Mesenchymal stem cell (in vitro differentiated cells and primary cell): ENCODE measurements around the gene DIPK1A.
A peak's percentile ranks its signal among the peaks of the same experiment; 100 is the strongest.

ENCODE experiments used
- DNase-seq: peaks from one replicate; pipeline ENCODE4 v3.0.0-alpha.2; 2013
- H2AFZ ChIP-seq: one replicate; pipeline ENCODE4 v1.6.1; 2013; ENCODE audit warnings: low read depth, mild to moderate bottlenecking, control low read depth, inconsistent platforms, low read length, moderate library complexity
- H2AK5ac ChIP-seq: 2 replicates; pipeline ENCODE4 v1.6.1; 2013; ENCODE audit warnings: low read length, moderate library complexity, mild to moderate bottlenecking, inconsistent platforms; ENCODE audit not compliant: severe bottlenecking
- H2BK120ac ChIP-seq: one replicate; pipeline ENCODE4 v1.6.1; 2013; ENCODE audit warnings: low read depth, mild to moderate bottlenecking, inconsistent platforms, low read length, moderate library complexity
- H2BK12ac ChIP-seq, 2 experiments: one replicate each; pipeline ENCODE4 v1.6.1; 2013; ENCODE audit warnings: inconsistent platforms in 2 of 2, low read length in 2 of 2, mild to moderate bottlenecking in 2 of 2, moderate library complexity in 2 of 2, control low read depth in 1 of 2
- H2BK15ac ChIP-seq: one replicate; pipeline ENCODE4 v1.6.1; 2013; ENCODE audit warnings: mild to moderate bottlenecking, low read depth, inconsistent platforms; ENCODE audit not compliant: poor library complexity, severe bottlenecking
- H2BK5ac ChIP-seq: 2 replicates; pipeline ENCODE4 v1.6.1; 2013; ENCODE audit warnings: low read depth, mild to moderate bottlenecking, low read length, control low read depth, inconsistent platforms; ENCODE audit not compliant: poor library complexity, severe bottlenecking
- H3K14ac ChIP-seq, 2 experiments: one replicate each; pipeline ENCODE4 v1.6.1; 2013; ENCODE audit warnings: inconsistent platforms in 2 of 2, low read length in 2 of 2, control low read depth in 1 of 2, mild to moderate bottlenecking in 1 of 2, moderate library complexity in 1 of 2
- H3K18ac ChIP-seq, 2 experiments: one replicate each; pipeline ENCODE4 v1.6.1; 2013; ENCODE audit warnings: inconsistent platforms in 2 of 2, low read length in 2 of 2, control low read depth in 1 of 2, low read depth in 1 of 2, mild to moderate bottlenecking in 1 of 2
- H3K23ac ChIP-seq, 2 experiments: one replicate each; pipeline ENCODE4 v1.6.1; 2013; ENCODE audit warnings: inconsistent platforms in 2 of 2, low read length in 2 of 2, mild to moderate bottlenecking in 2 of 2, moderate library complexity in 2 of 2, control low read depth in 1 of 2
- H3K27ac ChIP-seq: 2 replicates; pipeline ENCODE4 v1.5.1; 2013; ENCODE audit warnings: mild to moderate bottlenecking, moderate library complexity, low read length, control low read depth, inconsistent platforms; ENCODE audit not compliant: poor library complexity, severe bottlenecking
- H3K27me3 ChIP-seq, 2 experiments: 2 replicates each; pipeline versions ENCODE4 v1.6.1 to v1.7.0; 2013; ENCODE audit warnings: low read length in 2 of 2, mild to moderate bottlenecking in 2 of 2, moderate library complexity in 2 of 2, control low read depth in 1 of 2, inconsistent platforms in 1 of 2; ENCODE audit not compliant: control insufficient read depth in 1 of 2, insufficient read depth in 1 of 2
- H3K36me3 ChIP-seq, 2 experiments: 2 replicates each; pipeline versions ENCODE4 v1.6.1 to v1.7.0; 2013; ENCODE audit warnings: low read length in 2 of 2, control low read depth in 1 of 2, inconsistent platforms in 1 of 2, low read depth in 1 of 2, mild to moderate bottlenecking in 1 of 2; ENCODE audit not compliant: insufficient read depth in 2 of 2, control insufficient read depth in 1 of 2
- H3K4ac ChIP-seq, 2 experiments: one replicate each; pipeline ENCODE4 v1.6.1; 2013; ENCODE audit warnings: inconsistent platforms in 2 of 2, low read length in 2 of 2, mild to moderate bottlenecking in 2 of 2, moderate library complexity in 2 of 2, control low read depth in 1 of 2, low read depth in 1 of 2
- H3K4me1 ChIP-seq: 2 replicates; pipeline ENCODE4 v1.6.1; 2013; ENCODE audit warnings: low read depth, low read length, control low read depth; ENCODE audit not compliant: control insufficient read depth, insufficient read depth
- H3K4me2 ChIP-seq: 2 replicates; pipeline ENCODE4 v1.6.1; 2013; ENCODE audit warnings: low read length, mild to moderate bottlenecking, inconsistent platforms; ENCODE audit not compliant: poor library complexity, severe bottlenecking
- H3K4me3 ChIP-seq, 2 experiments: 2 replicates each; pipeline versions ENCODE4 v1.5.1 to v1.7.0; 2013; ENCODE audit warnings: low read length in 2 of 2, mild to moderate bottlenecking in 2 of 2, control low read depth in 1 of 2, low read depth in 1 of 2; ENCODE audit not compliant: insufficient read depth in 1 of 2
- H3K79me1 ChIP-seq: replicated peaks from 2 replicates; pipeline ENCODE4 v1.6.1; 2013; ENCODE audit warnings: mild to moderate bottlenecking, control low read depth, low read length, inconsistent platforms; ENCODE audit not compliant: poor library complexity, severe bottlenecking
- H3K9ac ChIP-seq: 2 replicates; pipeline ENCODE4 v1.7.0; 2013; ENCODE audit warnings: mild to moderate bottlenecking, low read length, moderate library complexity
- H3K9me3 ChIP-seq: 2 replicates; pipeline ENCODE4 v1.7.0; 2013; ENCODE audit warnings: mild to moderate bottlenecking, low read length; ENCODE audit not compliant: control insufficient read depth
- H4K8ac ChIP-seq: one replicate; pipeline ENCODE4 v1.6.1; 2013; ENCODE audit warnings: inconsistent platforms, mild to moderate bottlenecking, low read length, moderate library complexity
- H4K91ac ChIP-seq: one replicate; pipeline ENCODE4 v1.6.1; 2013; ENCODE audit warnings: mild to moderate bottlenecking, low read length, inconsistent platforms
- WGBS: methylation state at CpG from one replicate; pipeline ENCODE4 v1.1.7; 2013; ENCODE audit warnings: mixed read lengths; 5-methylcytosine and 5-hydroxymethylcytosine counted together

DIPK1A gene

GRCh38 chr1:92922356-92923035, 38.8 kb downstream of the DIPK1A start:
- H3K18ac ChIP-seq = no peak overlapping the region
- H4K8ac ChIP-seq = no peak overlapping the region
- no peak overlapping the region for H2BK15ac ChIP-seq
- H3K79me1 ChIP-seq = no peaks in the 10 kb centered on the region
- H4K91ac ChIP-seq = peak overlapping the region; percentile 50
- H2AFZ ChIP-seq = no peak overlapping the region
- H3K4me1 ChIP-seq = no peaks in the 10 kb centered on the region
- H3K27ac ChIP-seq = no peak overlapping the region
- 91% methylated on average over 8 of the region's 9 CpGs for WGBS
- H3K14ac ChIP-seq = no peak overlapping the region
- no peak overlapping the region for H2AK5ac ChIP-seq
- H2BK120ac ChIP-seq = no peak overlapping the region
- H3K9me3 ChIP-seq = no peaks in the 10 kb centered on the region
- no peak overlapping the region for H3K23ac ChIP-seq
- H3K4me2 ChIP-seq = no peak overlapping the region
- H2BK12ac ChIP-seq = no peak overlapping the region
- H3K27me3 ChIP-seq = no peaks in the 10 kb centered on the region
- peak overlapping the region; percentile 79 for H3K9ac ChIP-seq
- H2BK5ac ChIP-seq = no peak overlapping the region
- H3K36me3 ChIP-seq = no peaks in the 10 kb centered on the region
- no peak overlapping the region for H3K4ac ChIP-seq
- DNase-seq = no peak
- peak overlapping the region in 1 of 2 experiments; percentile 48 for H3K4me3 ChIP-seq

GRCh38 chr1:92921031-92922023, 39.9 kb downstream of the DIPK1A start:
- no peak for DNase-seq
- Histone ChIP-seq H4K91ac (no peak overlapping the region), H3K14ac (no peak overlapping the region), H3K27me3 (no peaks in the 10 kb centered on the region), H3K18ac (no peak overlapping the region), H3K23ac (no peak overlapping the region), H2BK120ac (peak overlapping the region; percentile 19), H2BK15ac (no peak overlapping the region), H3K9me3 (no peaks in the 10 kb centered on the region), H3K9ac (peak overlapping the region; percentile 79), H3K36me3 (no peaks in the 10 kb centered on the region), H3K4me3 (no peak overlapping the region), H2AK5ac (no peak overlapping the region), H3K4ac (no peak overlapping the region), H3K4me2 (no peak overlapping the region), H3K79me1 (no peaks in the 10 kb centered on the region), H2BK12ac (no peak overlapping the region), H3K4me1 (no peaks in the 10 kb centered on the region), H4K8ac (no peak overlapping the region), H2AFZ (no peak overlapping the region), H3K27ac (no peak overlapping the region), H2BK5ac (no peak overlapping the region)
- 93% methylated on average over 6 of the region's 8 CpGs for WGBS

GRCh38 chr1:92916899-92917298, 44.4 kb downstream of the DIPK1A start:
- H2BK120ac ChIP-seq = no peak overlapping the region
- H3K79me1 ChIP-seq = no peaks in the 10 kb centered on the region
- H3K27ac ChIP-seq = no peak overlapping the region
- no peak overlapping the region for H4K8ac ChIP-seq
- no peak overlapping the region for H3K18ac ChIP-seq
- no peak overlapping the region for H3K4me2 ChIP-seq
- H2AFZ ChIP-seq = no peak overlapping the region
- H2BK12ac ChIP-seq = no peak overlapping the region
- no peaks in the 10 kb centered on the region for H3K9me3 ChIP-seq
- H3K36me3 ChIP-seq = no peaks in the 10 kb centered on the region
- no peak overlapping the region for H2BK15ac ChIP-seq
- no peak overlapping the region for H3K4ac ChIP-seq
- no peak overlapping the region for H3K23ac ChIP-seq
- no peak overlapping the region for H3K14ac ChIP-seq
- no peaks in the 10 kb centered on the region for H3K4me1 ChIP-seq
- no peak overlapping the region for H2AK5ac ChIP-seq
- DNase-seq = peak; percentile 60
- no peak overlapping the region for H3K4me3 ChIP-seq
- H3K9ac ChIP-seq = no peak overlapping the region
- H2BK5ac ChIP-seq = no peak overlapping the region
- H4K91ac ChIP-seq = no peak overlapping the region
- no peaks in the 10 kb centered on the region for H3K27me3 ChIP-seq

GRCh38 chr1:92915547-92915946, 45.7 kb downstream of the DIPK1A start:
- H3K79me1 ChIP-seq = no peaks in the 10 kb centered on the region
- no CpG with 5 or more reads among the region's 1 CpG for WGBS
- H3K27me3 ChIP-seq = no peaks in the 10 kb centered on the region
- no peak overlapping the region for H3K18ac ChIP-seq
- H2AFZ ChIP-seq = no peak overlapping the region
- no peaks in the 10 kb centered on the region for H3K36me3 ChIP-seq
- H4K91ac ChIP-seq = no peak overlapping the region
- no peak overlapping the region for H2BK5ac ChIP-seq
- H4K8ac ChIP-seq = no peak overlapping the region
- H3K4me1 ChIP-seq = no peaks in the 10 kb centered on the region
- no peak overlapping the region for H3K4me2 ChIP-seq
- no peak overlapping the region for H3K4me3 ChIP-seq
- DNase-seq = no peak
- no peak overlapping the region for H2BK15ac ChIP-seq
- H2AK5ac ChIP-seq = no peak overlapping the region
- no peak overlapping the region for H2BK120ac ChIP-seq
- H3K23ac ChIP-seq = no peak overlapping the region
- H3K9ac ChIP-seq = no peak overlapping the region
- no peak overlapping the region for H2BK12ac ChIP-seq
- H3K27ac ChIP-seq = no peak overlapping the region
- H3K4ac ChIP-seq = no peak overlapping the region
- H3K14ac ChIP-seq = no peak overlapping the region
- H3K9me3 ChIP-seq = no peaks in the 10 kb centered on the region
